ENCODE data around the gene MPST. TPM values are rescaled to one million over a fixed set of nuclear protein-coding genes. Genes with fewer than 3 reads are reported as not detected.

The MPST gene
- total RNA-seq, 2 experiments from 2014 or later: 61.8 to 124 TPM

- Histone ChIP-seq H3K27ac (ENCODE audit: low read depth, low read length, poor library complexity, severe bottlenecking) (no peak overlapping the region), H3K79me2 (ENCODE audit: insufficient read depth, low read depth, low read length) (no peaks in the 10 kb centered on the region), H2AFZ (ENCODE audit: low read length) (peak overlapping the region; percentile 98), H3K9me2 (ENCODE audit: insufficient read depth, low read length) (no peaks in the 10 kb centered on the region), H3K36me3 (ENCODE audit: insufficient read depth, low read length) (no peaks in the 10 kb centered on the region), H3K4me3 (ENCODE audit: low read depth, low read length, poor library complexity, severe bottlenecking) (peak overlapping the region; percentile 66), H4K20me1 (ENCODE audit: insufficient read depth, low read length) (no peaks in the 10 kb centered on the region), H3K4me1 (ENCODE audit: insufficient read depth, low read length, poor library complexity, severe bottlenecking) (peaks cover 5% of the 10 kb centered on the region), H3K9me3 (ENCODE audit: low read length) (no peaks in the 10 kb centered on the region), H3K4me2 (ENCODE audit: low read length) (peak overlapping the region; percentile 77)
- POLR2A ChIA-PET: interaction anchor here (1.0 kb wide), 1 partner anchor 119 kb away, joined by 4 read pairs; no protein-coding TSS in a partner anchor
- intact Hi-C loops (cut with micrococcal nuclease; ENCODE audit: unreplicated experiment): loop anchor here (1.0 to 5.0 kb wide), 6 partner anchors 66 to 431 kb away; partner anchors contain the start of gene CSF2RB
- no TSS peak for BruUV-seq (replicated peaks)
- TF ChIP-seq EZH2phosphoT487 (IDR thresholded peaks at IDR 0.05; ENCODE audit: borderline replicate concordance, low read depth, low read length) (no peak), CTCF (conservative IDR thresholded peaks at IDR 0.05; ENCODE audit: low read length) (peak; percentile 92)
- DNase-seq (ENCODE audit: low spot score): peak; percentile 93
- CTCF ChIA-PET (ENCODE audit: unreplicated experiment): interaction anchor here (0.8 to 1.3 kb wide), 5 partner anchors 118 to 198 kb away, joined by 3 to 12 read pairs (median 4); no protein-coding TSS in a partner anchor
These were observed 41.4 kb upstream of the MPST start for GRCh38 chr22:36977947-36978660.

- TF ChIP-seq CTCF (conservative IDR thresholded peaks at IDR 0.05; ENCODE audit: low read length) (no peak), EZH2phosphoT487 (IDR thresholded peaks at IDR 0.05; ENCODE audit: borderline replicate concordance, low read depth, low read length) (no peak)
- no TSS peak for BruUV-seq (replicated peaks)
- POLR2A ChIA-PET: interaction anchor here (0.7 kb wide), 2 partner anchors 15 to 448 kb away, joined by 4 to 6 read pairs; no protein-coding TSS in a partner anchor
- intact Hi-C loops (cut with micrococcal nuclease; ENCODE audit: unreplicated experiment): loop anchor here (2.0 to 5.0 kb wide), 2 partner anchors 67 to 432 kb away; partner anchors contain the start of gene CSF2RB
- H3K4me2 ChIP-seq (ENCODE audit: low read length): no peak overlapping the region
- H3K27ac ChIP-seq (ENCODE audit: low read depth, low read length, poor library complexity, severe bottlenecking): no peak overlapping the region
- H3K9me3 ChIP-seq (ENCODE audit: low read length): no peaks in the 10 kb centered on the region
- no peak overlapping the region for H2AFZ ChIP-seq (ENCODE audit: low read length)
- no peak overlapping the region for H3K4me3 ChIP-seq (ENCODE audit: low read depth, low read length, poor library complexity, severe bottlenecking)
- no peak for DNase-seq (ENCODE audit: low spot score)
- peaks cover 5% of the 10 kb centered on the region for H3K4me1 ChIP-seq (ENCODE audit: insufficient read depth, low read length, poor library complexity, severe bottlenecking)
- no peaks in the 10 kb centered on the region for H3K36me3 ChIP-seq (ENCODE audit: insufficient read depth, low read length)
- H3K9me2 ChIP-seq (ENCODE audit: insufficient read depth, low read length): no peaks in the 10 kb centered on the region
- no peaks in the 10 kb centered on the region for H4K20me1 ChIP-seq (ENCODE audit: insufficient read depth, low read length)
- H3K79me2 ChIP-seq (ENCODE audit: insufficient read depth, low read depth, low read length): no peaks in the 10 kb centered on the region
- CTCF ChIA-PET (ENCODE audit: unreplicated experiment): no interaction called here
These were observed 40.3 kb upstream of the MPST start for GRCh38 chr22:36979016-36979910.
